Endodermal cell (in vitro differentiated cells): Measurements from ENCODE around the gene UNC5B. TPM values are rescaled to one million over a fixed set of nuclear protein-coding genes. Genes with fewer than 3 reads are reported as not detected.

ENCODE experiments used
- DNase-seq: peaks from one replicate; pipeline ENCODE4 v3.0.0-alpha.2; 2017
- H3K27ac ChIP-seq: 2 replicates; pipeline ENCODE4 v1.5.1; 2013; ENCODE audit warnings: mild to moderate bottlenecking, low read depth, low read length, moderate library complexity
- H3K27me3 ChIP-seq: 2 replicates; pipeline ENCODE4 v1.6.1; 2013; ENCODE audit warnings: mild to moderate bottlenecking, low read length, moderate library complexity; ENCODE audit not compliant: insufficient read depth, control insufficient read depth, poor library complexity, severe bottlenecking
- H3K36me3 ChIP-seq: 2 replicates; pipeline ENCODE4 v1.7.0; 2013; ENCODE audit warnings: mild to moderate bottlenecking, low read length, moderate library complexity; ENCODE audit not compliant: control insufficient read depth, insufficient read depth
- H3K4me1 ChIP-seq: one replicate; pipeline ENCODE4 v1.7.0; 2013; ENCODE audit warnings: low read length; ENCODE audit not compliant: control insufficient read depth, insufficient read depth
- H3K4me3 ChIP-seq: 2 replicates; pipeline ENCODE4 v1.5.1; 2013; ENCODE audit warnings: mild to moderate bottlenecking, low read length, moderate library complexity
- H3K9ac ChIP-seq: 2 replicates; pipeline ENCODE4 v1.6.1; 2013; ENCODE audit warnings: mild to moderate bottlenecking, low read length, moderate library complexity; ENCODE audit not compliant: poor library complexity, severe bottlenecking; ENCODE audit errors: extremely low read depth
- H3K9me3 ChIP-seq: 2 replicates; pipeline ENCODE4 v1.6.1; 2013; ENCODE audit warnings: mild to moderate bottlenecking, low read length, moderate library complexity; ENCODE audit not compliant: control insufficient read depth
- H3K27ac Mint-ChIP-seq: 2 replicates; pipeline ENCODE4 v1.8.0; 2020; ENCODE audit warnings: mixed read lengths
- H3K27me3 Mint-ChIP-seq: 2 replicates; pipeline ENCODE4 v1.8.0; 2021; ENCODE audit warnings: mild to moderate bottlenecking, mixed read lengths; ENCODE audit not compliant: insufficient read depth
- H3K36me3 Mint-ChIP-seq: 2 replicates; pipeline ENCODE4 v1.8.0; 2020; ENCODE audit warnings: low read depth, mixed read lengths
- H3K4me1 Mint-ChIP-seq: 2 replicates; pipeline ENCODE4 v1.8.0; 2020; ENCODE audit warnings: mixed read lengths
- H3K4me3 Mint-ChIP-seq: 2 replicates; pipeline ENCODE4 v1.8.0; 2020; ENCODE audit warnings: mild to moderate bottlenecking, moderate library complexity, mixed read lengths
- H3K9me3 Mint-ChIP-seq: 2 replicates; pipeline ENCODE4 v1.8.0; 2020; ENCODE audit warnings: mild to moderate bottlenecking, mixed read lengths
- WGBS, 2 experiments: methylation state at CpG; one replicate each; pipeline versions ENCODE4 v1.1.5 to v1.1.7; 2013; ENCODE audit warnings: missing lambda C conversion rate in 2 of 2, mixed read lengths in 1 of 2; ENCODE audit not compliant: insufficient coverage in 1 of 2, insufficient read length in 1 of 2; 5-methylcytosine and 5-hydroxymethylcytosine counted together
- total RNA-seq, 2 donors: library from RNA; stranded (reverse); fragmentation: NEBNext Ultra II Directional in 1 of 2; extraction: Animal tissue kit (Norgen Biotek cat#: 25700) in 1 of 2; gene quantifications; 2 replicates in 1 of 2; 3 replicates in 1 of 2; pipeline ENCODE4 v1.2.1, GENCODE V29; 2021
- TF ChIP-seq, protein P1 (sequence below): fragments of 200-600 bp; sonication (generic); conservative IDR thresholded peaks from 2 replicates; pipeline ENCODE4 v1.5.0; 2021; ENCODE audit warnings: antibody characterized with exemption, mild to moderate bottlenecking

UNC5B gene
- total RNA-seq, 2 donors from 2014 or later = 9.7 to 14.5 TPM

DNA sequence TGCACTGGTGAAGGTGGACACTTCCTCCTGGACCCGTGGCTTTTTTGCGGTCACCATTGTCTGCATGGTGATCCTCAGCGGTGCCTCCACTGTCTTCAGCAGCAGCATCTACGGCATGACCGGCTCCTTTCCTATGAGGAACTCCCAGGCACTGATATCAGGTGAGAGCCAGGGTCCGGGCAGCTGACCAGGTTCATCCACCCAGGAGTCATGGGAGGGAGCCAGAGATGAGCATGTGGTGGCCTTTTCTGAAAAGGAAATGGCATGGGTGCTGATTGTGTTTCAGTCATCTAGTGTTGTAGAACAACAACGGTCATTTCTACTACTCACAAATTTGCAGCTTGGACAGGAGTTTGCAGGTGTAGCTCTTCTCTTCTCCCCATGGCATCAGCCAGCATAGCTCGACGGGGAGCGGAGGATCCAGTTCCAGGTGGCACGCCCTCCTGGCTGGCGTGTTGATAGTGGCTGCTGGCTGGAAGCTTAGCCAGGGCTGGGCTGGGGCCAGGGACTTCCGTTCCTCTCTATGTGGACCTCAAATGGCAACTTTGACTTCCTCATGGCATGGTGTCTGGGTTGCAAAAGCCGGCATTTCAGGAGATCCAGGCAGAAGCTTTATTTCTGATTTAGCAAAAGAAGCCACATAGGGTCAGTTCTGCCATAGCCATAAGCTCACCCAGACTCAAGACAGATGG, 139.4 kb downstream of the UNC5B start:
- Histone ChIP-seq H3K27me3 (no peaks in the 10 kb centered on the region), H3K9me3 (no peaks in the 10 kb centered on the region), H3K4me1 (no peaks in the 10 kb centered on the region), H3K36me3 (peaks cover 4% of the 10 kb centered on the region), H3K9ac (no peak overlapping the region), H3K4me3 (no peak overlapping the region), H3K27ac (no peak overlapping the region)
- Mint-ChIP-seq H3K9me3 (no peaks in the 10 kb centered on the region), H3K27me3 (no peaks in the 10 kb centered on the region), H3K4me1 (peaks cover 9% of the 10 kb centered on the region), H3K36me3 (peaks cover 40% of the 10 kb centered on the region), H3K4me3 (no peak overlapping the region), H3K27ac (no peak overlapping the region)
- TF ChIP-seq, protein P1, sequence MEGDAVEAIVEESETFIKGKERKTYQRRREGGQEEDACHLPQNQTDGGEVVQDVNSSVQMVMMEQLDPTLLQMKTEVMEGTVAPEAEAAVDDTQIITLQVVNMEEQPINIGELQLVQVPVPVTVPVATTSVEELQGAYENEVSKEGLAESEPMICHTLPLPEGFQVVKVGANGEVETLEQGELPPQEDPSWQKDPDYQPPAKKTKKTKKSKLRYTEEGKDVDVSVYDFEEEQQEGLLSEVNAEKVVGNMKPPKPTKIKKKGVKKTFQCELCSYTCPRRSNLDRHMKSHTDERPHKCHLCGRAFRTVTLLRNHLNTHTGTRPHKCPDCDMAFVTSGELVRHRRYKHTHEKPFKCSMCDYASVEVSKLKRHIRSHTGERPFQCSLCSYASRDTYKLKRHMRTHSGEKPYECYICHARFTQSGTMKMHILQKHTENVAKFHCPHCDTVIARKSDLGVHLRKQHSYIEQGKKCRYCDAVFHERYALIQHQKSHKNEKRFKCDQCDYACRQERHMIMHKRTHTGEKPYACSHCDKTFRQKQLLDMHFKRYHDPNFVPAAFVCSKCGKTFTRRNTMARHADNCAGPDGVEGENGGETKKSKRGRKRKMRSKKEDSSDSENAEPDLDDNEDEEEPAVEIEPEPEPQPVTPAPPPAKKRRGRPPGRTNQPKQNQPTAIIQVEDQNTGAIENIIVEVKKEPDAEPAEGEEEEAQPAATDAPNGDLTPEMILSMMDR = no peak
- 94 to 95% methylated on average over 13 to 14 of the region's 14 CpGs for WGBS, 2 experiments
- DNase-seq = no peak

Other genes with a start within 250 kb of the UNC5B start
- gene SLC29A3, start 106.7 kb downstream of the UNC5B start, total RNA-seq = 10 to 100 TPM; 14.1 to 16.8 TPM
- 1 to 10 TPM; 2.1 to 4.2 TPM for gene CDH23, start 184.3 kb downstream of the UNC5B start, total RNA-seq